ENCODE data around the gene OR56A3.

DNA sequence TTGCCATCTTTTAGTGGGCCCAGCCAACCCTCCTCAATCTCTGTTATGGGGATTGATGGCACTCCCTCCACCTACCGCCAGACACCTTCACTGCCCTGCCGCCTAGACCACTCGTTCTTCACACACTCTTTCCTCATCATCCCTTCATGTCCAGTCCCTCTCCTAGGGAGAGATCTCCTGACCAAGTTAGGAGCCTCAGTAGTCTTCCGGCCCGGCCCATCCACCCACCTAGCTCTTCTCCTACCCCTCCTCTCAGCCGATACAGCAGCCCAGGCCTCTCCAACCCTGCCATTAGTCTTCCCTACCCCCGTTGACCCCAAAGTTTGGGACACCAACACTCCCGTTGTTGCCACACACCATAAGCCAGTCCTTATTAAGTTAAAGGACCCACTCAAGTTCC is 11.0 kb upstream of the OR56A3 start:
- TF ChIP-seq MAZ (IDR thresholded peaks at IDR 0.05; ENCODE audit: borderline replicate concordance, low read depth, low read length) = no peak
- TF ChIP-seq RFX5 (IDR thresholded peaks at IDR 0.05; ENCODE audit: low read depth, low read length) = no peak
- TF ChIP-seq, protein P1, sequence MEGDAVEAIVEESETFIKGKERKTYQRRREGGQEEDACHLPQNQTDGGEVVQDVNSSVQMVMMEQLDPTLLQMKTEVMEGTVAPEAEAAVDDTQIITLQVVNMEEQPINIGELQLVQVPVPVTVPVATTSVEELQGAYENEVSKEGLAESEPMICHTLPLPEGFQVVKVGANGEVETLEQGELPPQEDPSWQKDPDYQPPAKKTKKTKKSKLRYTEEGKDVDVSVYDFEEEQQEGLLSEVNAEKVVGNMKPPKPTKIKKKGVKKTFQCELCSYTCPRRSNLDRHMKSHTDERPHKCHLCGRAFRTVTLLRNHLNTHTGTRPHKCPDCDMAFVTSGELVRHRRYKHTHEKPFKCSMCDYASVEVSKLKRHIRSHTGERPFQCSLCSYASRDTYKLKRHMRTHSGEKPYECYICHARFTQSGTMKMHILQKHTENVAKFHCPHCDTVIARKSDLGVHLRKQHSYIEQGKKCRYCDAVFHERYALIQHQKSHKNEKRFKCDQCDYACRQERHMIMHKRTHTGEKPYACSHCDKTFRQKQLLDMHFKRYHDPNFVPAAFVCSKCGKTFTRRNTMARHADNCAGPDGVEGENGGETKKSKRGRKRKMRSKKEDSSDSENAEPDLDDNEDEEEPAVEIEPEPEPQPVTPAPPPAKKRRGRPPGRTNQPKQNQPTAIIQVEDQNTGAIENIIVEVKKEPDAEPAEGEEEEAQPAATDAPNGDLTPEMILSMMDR (conservative IDR thresholded peaks at IDR 0.05; ENCODE audit: low read depth, low read length) = no peak
- TF ChIP-seq POLR2A (IDR thresholded peaks at IDR 0.05; ENCODE audit: low read depth, low read length) = no peak
- TF ChIP-seq USF2 (IDR thresholded peaks at IDR 0.05; ENCODE audit: low read depth, low read length) = no peak
- no peak for TF ChIP-seq RAD21 (IDR thresholded peaks at IDR 0.05; ENCODE audit: low read length)
